HepG2 (cell line): ENCODE measurements around the gene SULT1C4. TPM values are rescaled to one million over a fixed set of nuclear protein-coding genes. Genes with fewer than 3 reads are reported as not detected.

Source experiments
- ARNTL ChIP-seq: sonication (generic); formaldehyde crosslinking; IDR thresholded peaks from 2 replicates; pipeline ENCODE4 v1.4.0; 2020; ENCODE audit warnings: mild to moderate bottlenecking, missing genetic modification reagents
- BCL3 ChIP-seq: sonication (generic); formaldehyde crosslinking; IDR thresholded peaks from 2 replicates; pipeline ENCODE4 v1.5.1; 2020; ENCODE audit warnings: mild to moderate bottlenecking, missing genetic modification reagents, moderate library complexity
- ERF ChIP-seq: IDR thresholded peaks from 2 replicates; pipeline ENCODE4 v1.6.1; 2018; ENCODE audit warnings: missing biosample characterization, missing genetic modification reagents
- ETV5 ChIP-seq: IDR thresholded peaks from 2 replicates; pipeline ENCODE4 v1.6.1; 2018; ENCODE audit warnings: missing biosample characterization, missing genetic modification reagents, inconsistent platforms, borderline replicate concordance
- FOXK1 ChIP-seq: sonication (generic); formaldehyde crosslinking; IDR thresholded peaks from 2 replicates; pipeline ENCODE4 v1.4.0; 2020; ENCODE audit warnings: low read depth, missing genetic modification reagents, borderline replicate concordance
- GATA4 ChIP-seq: sonication (generic); IDR thresholded peaks from 2 replicates; pipeline ENCODE4 v1.6.1; 2016; ENCODE audit warnings: antibody characterized with exemption, low read depth, borderline replicate concordance
- GMEB1 ChIP-seq: sonication (generic); formaldehyde crosslinking; IDR thresholded peaks from 2 replicates; pipeline ENCODE4 v1.5.1; 2020; ENCODE audit warnings: missing genetic modification reagents, mild to moderate bottlenecking, borderline replicate concordance
- HNRNPH1 ChIP-seq: fragments of 200-400 bp; formaldehyde crosslinking; optimal IDR thresholded peaks from 2 replicates; pipeline ENCODE3; 2017; ENCODE audit warnings: mild to moderate bottlenecking, low read depth, low read length
- HOXD1 ChIP-seq: sonication (generic); formaldehyde crosslinking; IDR thresholded peaks from 2 replicates; pipeline ENCODE4 v1.5.0; 2020; ENCODE audit warnings: missing genetic modification reagents
- KAT2B ChIP-seq: fragments of 150-350 bp; IDR thresholded peaks from 2 replicates; pipeline ENCODE4 v1.6.1; 2014; ENCODE audit warnings: low read depth, low read length, borderline replicate concordance
- KAT7 ChIP-seq: IDR thresholded peaks from 2 replicates; pipeline ENCODE4 v1.6.1; 2018; ENCODE audit warnings: borderline replicate concordance, missing compliant biosample characterization
- KLF15 ChIP-seq: sonication (generic); formaldehyde crosslinking; IDR thresholded peaks from 2 replicates; pipeline ENCODE4 v1.8.1; 2023; ENCODE audit warnings: borderline replicate concordance, mild to moderate bottlenecking, inconsistent platforms, missing genetic modification reagents, mixed read lengths
- MED1 ChIP-seq: sonication (generic); formaldehyde crosslinking; IDR thresholded peaks from 2 replicates; pipeline ENCODE4 v1.4.0; 2020; ENCODE audit warnings: missing genetic modification reagents
- MLLT10 ChIP-seq: sonication (generic); formaldehyde crosslinking; IDR thresholded peaks from 2 replicates; pipeline ENCODE4 v1.4.0; 2020; ENCODE audit warnings: missing genetic modification reagents
- POGZ ChIP-seq: sonication (generic); formaldehyde crosslinking; IDR thresholded peaks from 2 replicates; pipeline ENCODE4 v1.4.0; 2020; ENCODE audit warnings: mild to moderate bottlenecking, missing genetic modification reagents
- RFXANK ChIP-seq: IDR thresholded peaks from 2 replicates; pipeline ENCODE4 v1.6.1; 2016
- SATB2 ChIP-seq: sonication (generic); formaldehyde crosslinking; IDR thresholded peaks from 2 replicates; pipeline ENCODE4 v1.5.0; 2020; ENCODE audit warnings: missing genetic modification reagents
- SMC3 ChIP-seq: IDR thresholded peaks from 2 replicates; pipeline ENCODE4 v1.6.1; 2011; ENCODE audit warnings: low read length, improper control_type of control experiment
- ZNF101 ChIP-seq: sonication (generic); formaldehyde crosslinking; IDR thresholded peaks from 2 replicates; pipeline ENCODE4 v1.4.0; 2020; ENCODE audit warnings: mild to moderate bottlenecking, low read depth, missing genetic modification reagents, borderline replicate concordance
- ZNF138 ChIP-seq: sonication (generic); formaldehyde crosslinking; IDR thresholded peaks from 2 replicates; pipeline ENCODE4 v1.5.0; 2020; ENCODE audit warnings: mild to moderate bottlenecking, low read depth, missing genetic modification reagents
- ZNF225 ChIP-seq: sonication (generic); formaldehyde crosslinking; IDR thresholded peaks from 2 replicates; pipeline ENCODE4 v1.4.0; 2020; ENCODE audit warnings: mild to moderate bottlenecking, missing genetic modification reagents
- ZNF382 ChIP-seq: sonication (generic); formaldehyde crosslinking; IDR thresholded peaks from 2 replicates; pipeline ENCODE4 v1.5.0; 2020; ENCODE audit warnings: missing genetic modification reagents, mild to moderate bottlenecking, borderline replicate concordance
- ZNF430 ChIP-seq: sonication (generic); formaldehyde crosslinking; IDR thresholded peaks from 2 replicates; pipeline ENCODE4 v1.9.0; 2021; ENCODE audit warnings: mild to moderate bottlenecking, missing genetic modification reagents
- ZNF563 ChIP-seq: sonication (generic); formaldehyde crosslinking; IDR thresholded peaks from 2 replicates; pipeline ENCODE4 v1.8.0; 2022; ENCODE audit warnings: mild to moderate bottlenecking, moderate library complexity, missing genetic modification reagents
- polyA plus RNA-seq, 8 experiments: library from polyadenylated mRNA; depleted of rRNA in 3 of 8; stranded (reverse) in 7 of 8; unstranded in 1 of 8; fragments of >200 nt; fragmentation: Illumina TruSeq in 4 of 8; extraction: Trizol in 4 of 8; gene quantifications; 2 replicates each; pipeline versions ENCODE4 v1.2.1 to v1.2.3, GENCODE V29; 2011 to 2016; ENCODE audit warnings: low read depth in 4 of 8, missing spikeins in 1 of 8, mixed read lengths in 1 of 8; ENCODE audit not compliant: insufficient read depth in 1 of 8
- total RNA-seq, 5 experiments: library from RNA; depleted of rRNA; stranded (reverse); fragments of >200 nt; fragmentation: Illumina TruSeq; extraction: Trizol; gene quantifications; 2 replicates each; pipeline ENCODE4 v1.2.3, GENCODE V29; 2016; ENCODE audit warnings: low read depth in 1 of 5
- TF ChIP-seq, protein P1 (sequence below): sonication (generic); formaldehyde crosslinking; IDR thresholded peaks from 2 replicates; pipeline ENCODE4 v1.5.0; 2020; ENCODE audit warnings: missing genetic modification reagents
- TF ChIP-seq, protein P2 (sequence below): sonication (generic); formaldehyde crosslinking; conservative IDR thresholded peaks from 2 replicates; pipeline ENCODE4 v1.4.0; 2020; ENCODE audit warnings: missing genetic modification reagents
- TF ChIP-seq, protein P3 (sequence below): sonication (generic); formaldehyde crosslinking; IDR thresholded peaks from 2 replicates; pipeline ENCODE4 v1.8.1; 2023; ENCODE audit warnings: missing genetic modification reagents, mild to moderate bottlenecking, borderline replicate concordance

Gene SULT1C4
- total and polyA plus RNA-seq, 2 of the 13 experiments (the other 11 are each of a cell fraction or from before 2014, with no cell fraction given) = 1.3 to 8.6 TPM

DNA sequence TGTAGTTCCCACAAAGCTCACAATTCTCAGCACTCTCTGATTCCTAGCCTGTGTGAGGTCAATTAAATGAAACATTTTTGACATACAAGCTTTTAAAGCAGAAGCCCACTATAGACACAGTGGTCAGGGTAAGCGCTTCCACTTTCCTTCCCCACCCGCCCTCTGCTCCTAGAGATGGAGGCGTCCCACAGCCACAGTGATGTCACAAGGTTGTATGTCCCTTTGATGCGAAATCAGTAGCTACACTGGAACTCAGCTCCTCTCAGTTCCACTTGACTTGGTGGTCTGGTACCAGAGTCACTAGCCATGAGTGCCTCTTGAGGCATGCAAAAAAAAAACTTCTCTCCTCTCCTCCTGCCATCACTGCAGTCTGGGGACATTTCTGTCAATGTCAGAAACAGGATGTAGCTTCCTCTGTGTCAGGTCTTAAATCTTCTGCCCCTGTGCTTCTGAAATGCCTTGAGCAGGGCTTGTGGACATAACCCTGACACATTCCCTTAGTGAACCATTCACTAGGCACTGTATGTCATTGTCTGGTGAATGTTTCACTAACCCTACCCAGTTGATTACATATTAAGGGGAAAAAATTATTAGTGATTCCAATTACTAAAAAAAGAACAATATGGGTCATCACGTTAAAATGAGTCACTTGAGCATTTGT, 7.8 kb downstream of the SULT1C4 start (continued):
- TF ChIP-seq, protein P1, sequence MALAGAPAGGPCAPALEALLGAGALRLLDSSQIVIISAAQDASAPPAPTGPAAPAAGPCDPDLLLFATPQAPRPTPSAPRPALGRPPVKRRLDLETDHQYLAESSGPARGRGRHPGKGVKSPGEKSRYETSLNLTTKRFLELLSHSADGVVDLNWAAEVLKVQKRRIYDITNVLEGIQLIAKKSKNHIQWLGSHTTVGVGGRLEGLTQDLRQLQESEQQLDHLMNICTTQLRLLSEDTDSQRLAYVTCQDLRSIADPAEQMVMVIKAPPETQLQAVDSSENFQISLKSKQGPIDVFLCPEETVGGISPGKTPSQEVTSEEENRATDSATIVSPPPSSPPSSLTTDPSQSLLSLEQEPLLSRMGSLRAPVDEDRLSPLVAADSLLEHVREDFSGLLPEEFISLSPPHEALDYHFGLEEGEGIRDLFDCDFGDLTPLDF (CRISPR knock-in tag) = no peak
- TF ChIP-seq ZNF382 (CRISPR knock-in tag) = no peak
- TF ChIP-seq HNRNPH1 = no peak
- no peak for TF ChIP-seq KAT2B
- TF ChIP-seq KLF15 (CRISPR knock-in tag) = no peak
- TF ChIP-seq ZNF430 (CRISPR knock-in tag) = no peak
- no peak for TF ChIP-seq ARNTL (CRISPR knock-in tag)
- no peak for TF ChIP-seq MLLT10 (CRISPR knock-in tag)
- no peak for TF ChIP-seq ZNF101
- 0 out of 2 replicates have a peak, but pooled peaks have one; percentile 45 for TF ChIP-seq HOXD1
- TF ChIP-seq SATB2 = no peak
- TF ChIP-seq RFXANK = no peak
- no peak for TF ChIP-seq BCL3 (CRISPR knock-in tag)
- TF ChIP-seq ZNF225 = no peak
- peak; percentile 54; the same call in 1 of the 2 replicates for TF ChIP-seq ERF (CRISPR knock-in tag)
- TF ChIP-seq, protein P2, sequence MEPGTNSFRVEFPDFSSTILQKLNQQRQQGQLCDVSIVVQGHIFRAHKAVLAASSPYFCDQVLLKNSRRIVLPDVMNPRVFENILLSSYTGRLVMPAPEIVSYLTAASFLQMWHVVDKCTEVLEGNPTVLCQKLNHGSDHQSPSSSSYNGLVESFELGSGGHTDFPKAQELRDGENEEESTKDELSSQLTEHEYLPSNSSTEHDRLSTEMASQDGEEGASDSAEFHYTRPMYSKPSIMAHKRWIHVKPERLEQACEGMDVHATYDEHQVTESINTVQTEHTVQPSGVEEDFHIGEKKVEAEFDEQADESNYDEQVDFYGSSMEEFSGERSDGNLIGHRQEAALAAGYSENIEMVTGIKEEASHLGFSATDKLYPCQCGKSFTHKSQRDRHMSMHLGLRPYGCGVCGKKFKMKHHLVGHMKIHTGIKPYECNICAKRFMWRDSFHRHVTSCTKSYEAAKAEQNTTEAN (CRISPR knock-in tag) = no peak
- TF ChIP-seq KAT7 (CRISPR knock-in tag) = no peak
- TF ChIP-seq ZNF138 (CRISPR knock-in tag) = no peak
- TF ChIP-seq ETV5 (CRISPR knock-in tag) = peak; percentile 87; the same call in 1 of the 2 replicates
- peak; percentile 40; the same call in 1 of the 2 replicates for TF ChIP-seq FOXK1 (CRISPR knock-in tag)
- TF ChIP-seq POGZ (CRISPR knock-in tag) = peak; percentile 67
- TF ChIP-seq GATA4 = no peak; the same call in 1 of the 2 replicates
- TF ChIP-seq SMC3 = peak; percentile 28; the same call in 1 of the 2 replicates
- peak; percentile 50 for TF ChIP-seq MED1 (CRISPR knock-in tag)
- TF ChIP-seq GMEB1 (CRISPR knock-in tag) = peak; percentile 46; the same call in 1 of the 2 replicates
- no peak for TF ChIP-seq ZNF563 (CRISPR knock-in tag)
- TF ChIP-seq, protein P3, sequence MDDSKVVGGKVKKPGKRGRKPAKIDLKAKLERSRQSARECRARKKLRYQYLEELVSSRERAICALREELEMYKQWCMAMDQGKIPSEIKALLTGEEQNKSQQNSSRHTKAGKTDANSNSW (CRISPR knock-in tag) = no peak
